H7 (cell line): ENCODE measurements around the gene POLD3. TPM values are rescaled to one million over a fixed set of nuclear protein-coding genes. Genes with fewer than 3 reads are reported as not detected.

Experiments
- total RNA-seq: library from RNA; depleted of rRNA; stranded (reverse); fragments of >200 nt; shearing (Covaris generic); gene quantifications from 2 replicates; pipeline ENCODE4 v1.2.3, GENCODE V29; 2014; rRNA removed

Gene POLD3
- total RNA-seq, 1 experiment from 2014 or later = 31.8 TPM

Other genes starting within 250 kb of the POLD3 start
- gene PGM2L1, start 194.1 kb upstream of the POLD3 start, total RNA-seq = 13.4 and 17.9 TPM in 2 replicates
- gene KCNE3, start 125.0 kb upstream of the POLD3 start, total RNA-seq = 26.7 and 27.5 TPM in 2 replicates
- gene LIPT2, start 98.9 kb upstream of the POLD3 start, total RNA-seq = 22.9 and 24.0 TPM in 2 replicates
- gene CHRDL2, start 138.8 kb downstream of the POLD3 start, total RNA-seq = not detected in 2 replicates
- gene RNF169, start 156.3 kb downstream of the POLD3 start, total RNA-seq = 9.6 and 12.3 TPM in 2 replicates